IMR-90 (cell line): ENCODE results near the gene CHMP1A. TPM values are rescaled to one million over a fixed set of nuclear protein-coding genes. Genes with fewer than 3 reads are reported as not detected.

Source experiments
- ATAC-seq: fragments of 200-7000 bp; cut with Tn5 transposase; 2 replicates; pipeline ENCODE4 v1.9.1; 2020; ENCODE audit warnings: low read depth, mild to moderate bottlenecking, moderate library complexity
- BruUV-seq: library from RNA; stranded (reverse); fragments of 400-500 nt; replicated peaks from 2 replicates; lab custom pipeline; 2021; lab: Mats Ljungman, UMichigan
- CTCF ChIA-PET: fragments of 300-600 bp; formaldehyde crosslinking; extraction: SDS; loops from one replicate; lab custom pipeline; 2021; ENCODE audit warnings: antibody characterized with exemption; lab: Yijun Ruan, JAX
- POLR2A ChIA-PET: fragments of 300-600 bp; sonication (Branson Sonifier 250); formaldehyde crosslinking; loops from one replicate; lab custom pipeline; 2022; ENCODE audit warnings: antibody characterized with exemption; ENCODE audit not compliant: unreplicated experiment; lab: Charles Lee
- DNase-seq: peaks from one replicate; pipeline ENCODE4 v3.0.0; 2013
- H2AFZ ChIP-seq: replicated peaks from 2 replicates; pipeline ENCODE3; 2013; ENCODE audit warnings: low read length, mild to moderate bottlenecking; ENCODE audit not compliant: poor library complexity
- H2AK5ac ChIP-seq: 2 replicates; pipeline ENCODE4 v1.6.1; 2013; ENCODE audit warnings: low read depth, low read length, inconsistent platforms
- H2AK9ac ChIP-seq: replicated peaks from 2 replicates; pipeline ENCODE3; 2013; ENCODE audit warnings: mild to moderate bottlenecking, low read depth, low read length, moderate library complexity; ENCODE audit not compliant: poor library complexity
- H2BK120ac ChIP-seq: 2 replicates; pipeline ENCODE4 v1.6.1; 2013; ENCODE audit warnings: low read depth, low read length, inconsistent platforms
- H2BK15ac ChIP-seq: 3 replicates; pipeline ENCODE4 v1.6.1; 2013; ENCODE audit warnings: low read depth, low read length, inconsistent platforms
- H2BK20ac ChIP-seq: 2 replicates; pipeline ENCODE4 v1.6.1; 2013; ENCODE audit warnings: low read depth, mild to moderate bottlenecking, inconsistent platforms, low read length, moderate library complexity
- H2BK5ac ChIP-seq: 2 replicates; pipeline ENCODE4 v1.6.1; 2013; ENCODE audit warnings: mild to moderate bottlenecking, low read depth, low read length, inconsistent platforms; ENCODE audit not compliant: poor library complexity, severe bottlenecking
- H3K14ac ChIP-seq: replicated peaks from 2 replicates; pipeline ENCODE4 v1.6.1; 2013; ENCODE audit warnings: low read depth, low read length, inconsistent platforms
- H3K18ac ChIP-seq: 2 replicates; pipeline ENCODE4 v1.6.1; 2013; ENCODE audit warnings: low read depth, low read length, control low read depth
- H3K23ac ChIP-seq: 2 replicates; pipeline ENCODE4 v1.6.1; 2013; ENCODE audit warnings: low read depth, low read length, inconsistent platforms
- H3K27ac ChIP-seq: 2 replicates; pipeline ENCODE4 v1.5.1; 2013; ENCODE audit warnings: mild to moderate bottlenecking, control low read depth, low read length; ENCODE audit not compliant: insufficient read depth
- H3K27me3 ChIP-seq: 2 replicates; pipeline ENCODE4 v1.6.1; 2013; ENCODE audit warnings: low read length; ENCODE audit not compliant: control insufficient read depth, insufficient read depth
- H3K36me3 ChIP-seq: 2 replicates; pipeline ENCODE4 v1.6.1; 2013; ENCODE audit warnings: low read length, mixed read lengths; ENCODE audit not compliant: control insufficient read depth, insufficient read depth
- H3K4ac ChIP-seq: 2 replicates; pipeline ENCODE4 v1.6.1; 2013; ENCODE audit warnings: low read depth, low read length, inconsistent platforms
- H3K4me1 ChIP-seq: 2 replicates; pipeline ENCODE4 v1.6.1; 2013; ENCODE audit warnings: low read length, mixed read lengths; ENCODE audit not compliant: control insufficient read depth, insufficient read depth
- H3K4me2 ChIP-seq: 2 replicates; pipeline ENCODE4 v1.6.1; 2013; ENCODE audit warnings: low read depth, mild to moderate bottlenecking, control low read depth, low read length, moderate library complexity
- H3K4me3 ChIP-seq: 2 replicates; pipeline ENCODE4 v1.5.1; 2013; ENCODE audit warnings: low read depth, mild to moderate bottlenecking, control low read depth, low read length, moderate library complexity; ENCODE audit not compliant: insufficient read depth
- H3K56ac ChIP-seq: 2 replicates; pipeline ENCODE4 v1.6.1; 2013; ENCODE audit warnings: low read length, inconsistent platforms; ENCODE audit not compliant: insufficient read depth; ENCODE audit errors: extremely low read depth
- H3K79me1 ChIP-seq, 2 experiments: 2 replicates each; pipeline ENCODE4 v1.6.1; 2013; ENCODE audit warnings: low read length in 2 of 2, inconsistent platforms in 1 of 2, low read depth in 1 of 2
- H3K9ac ChIP-seq: 2 replicates; pipeline ENCODE4 v1.6.1; 2013; ENCODE audit warnings: low read depth, low read length, control low read depth
- H3K9me1 ChIP-seq: 2 replicates; pipeline ENCODE4 v1.6.1; 2013; ENCODE audit warnings: low read length, inconsistent platforms; ENCODE audit not compliant: insufficient read depth
- H3K9me3 ChIP-seq: 2 replicates; pipeline ENCODE4 v1.6.1; 2013; ENCODE audit warnings: low read length; ENCODE audit not compliant: control insufficient read depth, insufficient read depth
- H4K20me1 ChIP-seq: 2 replicates; pipeline ENCODE4 v1.6.1; 2013; ENCODE audit warnings: low read length, inconsistent platforms; ENCODE audit not compliant: insufficient read depth
- H4K5ac ChIP-seq: 2 replicates; pipeline ENCODE4 v1.6.1; 2013; ENCODE audit warnings: mild to moderate bottlenecking, low read depth, low read length, control low read depth
- H4K8ac ChIP-seq, 2 experiments: 2 replicates each; pipeline ENCODE4 v1.6.1; 2013; ENCODE audit warnings: low read depth in 2 of 2, low read length in 2 of 2, control low read depth in 1 of 2, inconsistent platforms in 1 of 2
- H4K91ac ChIP-seq: 2 replicates; pipeline ENCODE4 v1.6.1; 2013; ENCODE audit warnings: low read depth, low read length, inconsistent platforms; ENCODE audit not compliant: insufficient read depth
- BHLHE40 ChIP-seq: fragments of 150-350 bp; IDR thresholded peaks from 2 replicates; pipeline ENCODE4 v1.6.1; 2016; ENCODE audit warnings: mild to moderate bottlenecking, low read depth, low read length
- CEBPB ChIP-seq: IDR thresholded peaks from 2 replicates; pipeline ENCODE4 v1.6.1; 2012; ENCODE audit warnings: low read depth, low read length, improper control_type of control experiment
- CHD1 ChIP-seq: IDR thresholded peaks from 2 replicates; pipeline ENCODE4 v1.6.1; 2012; ENCODE audit warnings: low read depth, low read length, improper control_type of control experiment
- FOS ChIP-seq: fragments of 150-350 bp; IDR thresholded peaks from 2 replicates; pipeline ENCODE4 v1.6.1; 2016; ENCODE audit warnings: low read depth, low read length
- MAFK ChIP-seq: IDR thresholded peaks from 2 replicates; pipeline ENCODE4 v1.6.1; 2012; ENCODE audit warnings: low read depth, low read length, improper control_type of control experiment
- MAZ ChIP-seq: IDR thresholded peaks from 2 replicates; pipeline ENCODE4 v1.6.1; 2012; ENCODE audit warnings: low read depth, mild to moderate bottlenecking, low read length, improper control_type of control experiment, moderate library complexity, borderline replicate concordance
- MXI1 ChIP-seq: IDR thresholded peaks from 2 replicates; pipeline ENCODE4 v1.6.1; 2012; ENCODE audit warnings: low read depth, mild to moderate bottlenecking, low read length, moderate library complexity, borderline replicate concordance
- NFE2L2 ChIP-seq: fragments of 150-350 bp; IDR thresholded peaks from 2 replicates; pipeline ENCODE4 v1.6.1; 2016; ENCODE audit warnings: low read depth, mild to moderate bottlenecking, low read length
- POLR2A ChIP-seq: IDR thresholded peaks from 2 replicates; pipeline ENCODE4 v1.6.1; 2012; ENCODE audit warnings: mild to moderate bottlenecking, low read depth, low read length
- RAD21 ChIP-seq: IDR thresholded peaks from 2 replicates; pipeline ENCODE4 v1.6.1; 2012; ENCODE audit warnings: low read length, improper control_type of control experiment
- RCOR1 ChIP-seq: IDR thresholded peaks from 2 replicates; pipeline ENCODE4 v1.6.1; 2012; ENCODE audit warnings: mild to moderate bottlenecking, low read length, improper control_type of control experiment; ENCODE audit not compliant: insufficient replicate concordance
- RFX5 ChIP-seq: IDR thresholded peaks from 2 replicates; pipeline ENCODE4 v1.8.0; 2012; ENCODE audit warnings: low read depth, mild to moderate bottlenecking, low read length, moderate library complexity
- SMC3 ChIP-seq: fragments of 150-350 bp; IDR thresholded peaks from 2 replicates; pipeline ENCODE4 v1.6.1; 2016; ENCODE audit warnings: low read depth, mild to moderate bottlenecking, antibody characterized with exemption, low read length, moderate library complexity
- WGBS, 2 experiments: methylation state at CpG; one replicate each; pipeline versions ENCODE4 v1.1.5 to v1.1.7; 2013; ENCODE audit warnings: missing lambda C conversion rate in 2 of 2; ENCODE audit not compliant: insufficient read length in 1 of 2; ENCODE audit errors: extremely low coverage in 2 of 2; 5-methylcytosine and 5-hydroxymethylcytosine counted together
- dilution Hi-C: fragments of 300-500 bp; cut with HindIII; formaldehyde crosslinking; loops from one replicate; pipeline ENCODE4 v1.14.3; 2018; ENCODE audit warnings: low sequenced_read_pairs; ENCODE audit not compliant: unreplicated experiment
- in situ Hi-C: fragments of 300-500 bp; cut with MboI; formaldehyde crosslinking; loops from 3 replicates; pipeline ENCODE4 v1.14.3; 2019; ENCODE audit warnings: low sequenced_read_pairs, inconsistent platforms, mixed read lengths
- intact Hi-C: fragments of 100-400 bp; cut with micrococcal nuclease; formaldehyde crosslinking; loops from 2 replicates; pipeline ENCODE4 v1.10.0; 2022
- polyA plus RNA-seq, 3 experiments: library from polyadenylated mRNA; depleted of rRNA; stranded (reverse); fragments of >200 nt; gene quantifications; 2 replicates each; pipeline ENCODE4 v1.2.3, GENCODE V29; 2012; ENCODE audit warnings: low replicate concordance in 1 of 3
- total RNA-seq: library from RNA; depleted of rRNA; stranded (reverse); fragments of >200 nt; gene quantifications from 2 replicates; pipeline ENCODE4 v1.2.3, GENCODE V29; 2012
- TF ChIP-seq, protein P1 (sequence below): fragments of 150-350 bp; IDR thresholded peaks from 2 replicates; pipeline ENCODE4 v1.6.1; 2016; ENCODE audit warnings: low read depth, mild to moderate bottlenecking, low read length, moderate library complexity, borderline replicate concordance
- TF ChIP-seq, protein P2 (sequence below): fragments of 150-350 bp; IDR thresholded peaks from 2 replicates; pipeline ENCODE4 v1.6.1; 2017; ENCODE audit warnings: mild to moderate bottlenecking, antibody characterized with exemption, low read length, low read depth

Gene CHMP1A
- total and polyA plus RNA-seq, 2 of the 4 experiments (the other 2 are of a cell fraction) = 97.3 to 99.8 TPM

DNA sequence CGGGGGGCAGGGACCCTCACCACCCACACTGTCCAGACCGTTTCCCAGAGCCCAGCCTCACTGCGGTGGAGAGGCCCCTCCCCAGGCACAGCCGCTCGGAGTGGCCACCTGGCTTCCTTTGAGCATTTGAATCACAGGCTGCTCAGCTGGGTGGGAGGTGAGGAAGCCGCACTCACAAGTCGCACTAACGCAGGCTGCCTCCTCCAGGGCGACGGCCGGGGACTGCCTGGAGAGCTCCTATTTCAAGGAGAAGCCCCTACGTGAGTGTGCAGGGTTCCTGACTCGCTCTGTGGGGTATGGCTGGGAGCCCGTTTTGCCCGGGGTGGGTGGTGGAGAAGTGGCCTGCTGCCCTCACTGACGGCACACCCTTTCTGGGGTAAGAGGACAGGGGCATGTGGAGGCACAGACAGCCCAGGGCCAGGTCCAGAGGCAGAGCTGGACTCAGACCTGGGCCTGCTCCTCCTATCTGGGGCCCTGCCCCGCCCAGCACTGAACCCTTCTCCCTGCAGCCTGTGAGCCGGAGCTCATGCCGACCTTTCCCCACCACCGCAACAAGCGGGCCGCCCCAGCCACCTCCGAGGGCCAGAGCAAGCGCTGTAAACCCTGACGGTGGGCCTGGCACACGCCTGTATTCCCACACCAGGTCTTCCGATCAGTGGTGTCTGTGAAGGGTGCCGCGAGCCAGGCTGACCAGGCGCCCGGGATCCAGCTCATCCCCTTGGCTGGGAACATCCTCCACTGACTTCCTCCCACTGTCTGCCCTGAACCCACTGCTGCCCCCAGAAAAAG is 37.8 kb upstream of the CHMP1A start:
- Histone ChIP-seq H2AK9ac (no peak overlapping the region), H3K27me3 (no peaks in the 10 kb centered on the region), H3K9me3 (no peaks in the 10 kb centered on the region), H3K36me3 (peaks cover 49% of the 10 kb centered on the region), H2BK15ac (no peak overlapping the region), H2BK20ac (no peak overlapping the region), H3K9me1 (0 out of 2 replicates have a peak, but pooled peaks cover 2% of the 10 kb centered on the region), H2AK5ac (no peak overlapping the region), H3K56ac (no peak overlapping the region), H3K18ac (no peak overlapping the region), H3K23ac (no peak overlapping the region), H4K20me1 (peaks cover 25% of the 10 kb centered on the region), H2BK120ac (no peak overlapping the region), H3K79me1 (peaks cover 4 to 20% of the 10 kb centered on the region in 2 experiments; a peak in 3 of 4 replicates), H3K4me3 (no peak overlapping the region), H3K4me1 (peaks cover 2% of the 10 kb centered on the region), H2BK5ac (no peak overlapping the region), H3K27ac (no peak overlapping the region), H4K5ac (no peak overlapping the region), H2AFZ (peak overlapping the region; percentile 21), H3K14ac (no peak overlapping the region), H4K91ac (no peak overlapping the region), H4K8ac (no peak overlapping the region), H3K4me2 (no peak overlapping the region), H3K4ac (no peak overlapping the region), H3K9ac (no peak overlapping the region)
- ATAC-seq = no peak
- POLR2A ChIA-PET = no interaction called here
- CTCF ChIA-PET = no interaction called here
- in situ Hi-C loops = no loop called here
- 89% methylated on average over 9 of the region's 31 CpGs; no CpG with 5 or more reads in 1 of the 2 experiments for WGBS, 2 experiments
- intact Hi-C loops = no loop called here
- BruUV-seq = TSS peak; percentile 67
- DNase-seq = no peak
- dilution Hi-C loops = no loop called here
- TF ChIP-seq CHD1 (no peak), MAZ (no peak), NFE2L2 (no peak), BHLHE40 (no peak), RAD21 (no peak), MXI1 (no peak), POLR2A (no peak), RFX5 (no peak), RCOR1 (no peak), MAFK (no peak), SMC3 (no peak), CEBPB (no peak), FOS (no peak)
- TF ChIP-seq, protein P1, sequence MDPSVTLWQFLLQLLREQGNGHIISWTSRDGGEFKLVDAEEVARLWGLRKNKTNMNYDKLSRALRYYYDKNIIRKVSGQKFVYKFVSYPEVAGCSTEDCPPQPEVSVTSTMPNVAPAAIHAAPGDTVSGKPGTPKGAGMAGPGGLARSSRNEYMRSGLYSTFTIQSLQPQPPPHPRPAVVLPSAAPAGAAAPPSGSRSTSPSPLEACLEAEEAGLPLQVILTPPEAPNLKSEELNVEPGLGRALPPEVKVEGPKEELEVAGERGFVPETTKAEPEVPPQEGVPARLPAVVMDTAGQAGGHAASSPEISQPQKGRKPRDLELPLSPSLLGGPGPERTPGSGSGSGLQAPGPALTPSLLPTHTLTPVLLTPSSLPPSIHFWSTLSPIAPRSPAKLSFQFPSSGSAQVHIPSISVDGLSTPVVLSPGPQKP = no peak
- TF ChIP-seq, protein P2, sequence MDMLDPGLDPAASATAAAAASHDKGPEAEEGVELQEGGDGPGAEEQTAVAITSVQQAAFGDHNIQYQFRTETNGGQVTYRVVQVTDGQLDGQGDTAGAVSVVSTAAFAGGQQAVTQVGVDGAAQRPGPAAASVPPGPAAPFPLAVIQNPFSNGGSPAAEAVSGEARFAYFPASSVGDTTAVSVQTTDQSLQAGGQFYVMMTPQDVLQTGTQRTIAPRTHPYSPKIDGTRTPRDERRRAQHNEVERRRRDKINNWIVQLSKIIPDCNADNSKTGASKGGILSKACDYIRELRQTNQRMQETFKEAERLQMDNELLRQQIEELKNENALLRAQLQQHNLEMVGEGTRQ = no peak
